Aorta (tissue), 5 donors: ENCODE results near the gene BNC2. TPM values are rescaled to one million over a fixed set of nuclear protein-coding genes. Genes with fewer than 3 reads are reported as not detected.

ENCODE experiments used
- ATAC-seq: fragments of 200-7000 bp; cut with Tn5 transposase; one replicate; pipeline ENCODE4 v1.9.1; 2022; ENCODE audit warnings: moderate library complexity; ENCODE audit not compliant: low FRiP score
- DNase-seq, 2 donors: peaks; one replicate each; pipeline ENCODE4 v3.0.0-alpha.2; 2020
- H3K27ac ChIP-seq, 2 donors: one replicate each; pipeline ENCODE4 v1.5.1; 2013; ENCODE audit warnings: low read length in 2 of 2, mild to moderate bottlenecking in 2 of 2, moderate library complexity in 2 of 2, control low read depth in 1 of 2, inconsistent platforms in 1 of 2, low read depth in 1 of 2
- H3K27me3 ChIP-seq, 2 donors: one replicate each; pipeline ENCODE4 v1.6.1; 2013; ENCODE audit warnings: control low read depth in 1 of 2, low read length in 1 of 2, mild to moderate bottlenecking in 1 of 2, moderate library complexity in 1 of 2; ENCODE audit not compliant: insufficient read depth in 2 of 2, control insufficient read depth in 1 of 2
- H3K36me3 ChIP-seq, 2 donors: one replicate each; pipeline ENCODE4 v1.6.1; 2013; ENCODE audit warnings: control low read depth in 1 of 2, low read length in 1 of 2, mild to moderate bottlenecking in 1 of 2; ENCODE audit not compliant: insufficient read depth in 2 of 2, control insufficient read depth in 1 of 2
- H3K4me1 ChIP-seq, 2 donors: one replicate each; pipeline ENCODE4 v1.6.1; 2013; ENCODE audit warnings: low read length in 2 of 2, control low read depth in 1 of 2, mild to moderate bottlenecking in 1 of 2, moderate library complexity in 1 of 2; ENCODE audit not compliant: insufficient read depth in 2 of 2, control insufficient read depth in 1 of 2
- H3K4me3 ChIP-seq, 2 donors: one replicate each; pipeline ENCODE4 v1.5.1; 2013; ENCODE audit warnings: low read length in 2 of 2, control low read depth in 1 of 2, mild to moderate bottlenecking in 1 of 2
- H3K9me3 ChIP-seq: one replicate; pipeline ENCODE4 v1.6.1; 2013; ENCODE audit warnings: mild to moderate bottlenecking, low read length; ENCODE audit not compliant: control insufficient read depth
- WGBS, 2 donors: extraction: QIAGEN DNeasy Blood & Tissue Kit; methylation state at CpG; one replicate each; pipeline ENCODE4 v1.1.7; 2013; 5-methylcytosine and 5-hydroxymethylcytosine counted together
- intact Hi-C, 2 donors: fragments of 100-400 bp; cut with DNase I; formaldehyde crosslinking; loops; one replicate each; pipeline versions ENCODE4 v1.14.2 to v1.15.0; 2022
- polyA plus RNA-seq, 2 donors: library from polyadenylated mRNA; stranded (reverse); fragments of 200-250 nt; gene quantifications; one replicate each; pipeline ENCODE4 v1.2.3, GENCODE V29; 2013
- total RNA-seq, 2 donors: library from RNA; stranded (reverse); fragmentation: NEBNext Ultra II Directional; extraction: Animal tissue kit (Norgen Biotek cat#: 25700); gene quantifications; one replicate each; pipeline ENCODE4 v1.2.1, GENCODE V29; 2021
- donor health status: healthy with polysubstance abuse.
- donor health status: Bipolar disorder and iron deficiency.
- donor health status: DM: no; HTN: no; CAD: no.
- donor health status: DM: no; HTN: no; CAD: no.
- donor health status: DM: yes; HTN: yes; CAD: no.

BNC2 gene
- total and polyA plus RNA-seq, 4 donors: 0.36 to 69.0 (median 11.5) TPM

DNA sequence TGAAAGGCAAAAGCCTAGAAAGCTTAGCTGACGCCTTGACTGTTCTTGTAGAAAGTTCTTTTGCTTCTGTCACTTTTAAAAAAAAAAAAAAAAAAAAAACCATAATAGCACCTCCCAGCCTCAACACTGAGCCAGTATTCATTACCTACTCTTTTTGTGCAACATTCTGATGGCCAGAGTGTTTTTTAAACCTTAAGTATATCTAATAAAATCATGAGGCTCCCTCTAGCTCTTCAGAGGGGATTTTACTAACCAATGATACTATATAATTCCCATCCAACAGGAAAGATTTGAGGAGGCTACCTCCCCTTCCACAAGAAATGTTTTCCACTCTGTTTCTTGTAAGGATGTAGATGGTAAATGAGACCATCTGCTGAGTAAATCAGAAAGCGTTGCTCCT, 3.9 kb downstream of the BNC2 start:
- no peaks in the 10 kb centered on the region for H3K36me3 ChIP-seq
- intact Hi-C loops: no loop called here
- H3K4me3 ChIP-seq: no peak overlapping the region
- no peaks in the 10 kb centered on the region for H3K4me1 ChIP-seq
- H3K27me3 ChIP-seq: no peaks in the 10 kb centered on the region
- no peak for DNase-seq
- 75 to 83% methylated on average over 2 of the region's 2 CpGs for WGBS, 2 donors
- ATAC-seq: no peak
- no peaks in the 10 kb centered on the region for H3K9me3 ChIP-seq
- no peak overlapping the region for H3K27ac ChIP-seq

DNA sequence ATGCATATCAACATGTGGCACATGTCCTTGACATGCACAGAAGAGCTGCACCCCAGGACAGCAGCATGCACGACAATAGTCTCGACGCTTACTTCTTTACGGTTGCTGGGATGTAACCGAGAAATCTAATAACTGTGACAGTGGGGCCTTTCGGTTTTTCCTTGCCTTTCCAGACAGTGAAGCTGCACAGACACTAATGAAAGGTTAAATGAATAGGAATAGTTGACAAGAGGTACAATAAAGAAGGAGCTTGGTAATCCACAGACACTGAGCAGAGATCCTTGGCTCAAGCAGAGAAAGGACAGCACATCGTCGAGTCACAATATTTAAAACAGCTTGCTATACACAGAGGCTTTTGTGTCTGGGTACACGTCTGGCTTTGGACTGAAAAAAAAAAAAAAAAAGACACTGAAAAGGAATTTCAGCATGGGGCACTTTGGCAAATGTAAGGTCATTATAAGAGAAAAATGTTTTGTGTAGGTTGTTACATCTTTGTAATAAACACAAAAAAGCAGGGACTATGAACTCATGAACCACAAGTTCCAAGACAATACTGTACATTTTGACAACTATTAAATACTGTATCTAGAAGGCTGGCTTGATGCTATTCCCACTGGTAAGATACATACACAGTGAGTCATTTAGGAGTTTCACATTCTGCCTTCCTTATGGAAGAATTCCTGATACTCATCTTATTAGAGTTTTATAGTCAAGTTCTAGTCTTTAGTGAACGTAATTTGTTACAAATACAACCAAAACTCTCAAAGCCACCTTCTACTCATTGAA, 5.6 kb downstream of the BNC2 start:
- 83 to 86% methylated on average over 10 of the region's 10 CpGs for WGBS, 2 donors
- H3K36me3 ChIP-seq: no peaks in the 10 kb centered on the region
- ATAC-seq (no peak), DNase-seq (no peak)
- no peak overlapping the region for H3K4me3 ChIP-seq
- intact Hi-C loops: no loop called here
- no peak overlapping the region for H3K27ac ChIP-seq
- no peaks in the 10 kb centered on the region for H3K4me1 ChIP-seq
- no peaks in the 10 kb centered on the region for H3K27me3 ChIP-seq
- no peaks in the 10 kb centered on the region for H3K9me3 ChIP-seq

DNA sequence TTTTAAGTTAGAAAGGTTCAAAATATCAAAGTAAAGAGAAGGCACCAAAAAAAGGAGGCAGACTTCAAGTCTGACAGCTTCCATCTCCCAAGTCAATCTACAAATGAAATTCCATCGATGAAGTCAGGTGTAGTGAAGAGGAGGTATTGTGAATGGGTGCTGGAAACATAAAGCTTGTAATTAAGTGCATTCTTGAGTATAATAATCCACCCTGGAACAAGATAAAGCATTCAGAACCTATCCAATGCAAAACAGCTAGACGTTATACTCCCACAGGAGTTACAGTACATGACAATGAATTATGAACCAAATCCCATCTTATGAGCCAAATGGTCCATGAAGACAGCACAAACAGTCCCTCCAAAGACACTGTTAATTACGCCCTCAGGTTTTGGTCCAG, 22.3 kb downstream of the BNC2 start:
- WGBS, 2 donors: 88 to 90% methylated on average over 3 of the region's 3 CpGs
- Histone ChIP-seq H3K36me3 (no peaks in the 10 kb centered on the region), H3K27me3 (no peaks in the 10 kb centered on the region), H3K9me3 (no peaks in the 10 kb centered on the region), H3K4me3 (no peak overlapping the region), H3K4me1 (no peaks in the 10 kb centered on the region), H3K27ac (no peak overlapping the region)
- ATAC-seq (no peak), DNase-seq (no peak)
- intact Hi-C loops: no loop called here

DNA sequence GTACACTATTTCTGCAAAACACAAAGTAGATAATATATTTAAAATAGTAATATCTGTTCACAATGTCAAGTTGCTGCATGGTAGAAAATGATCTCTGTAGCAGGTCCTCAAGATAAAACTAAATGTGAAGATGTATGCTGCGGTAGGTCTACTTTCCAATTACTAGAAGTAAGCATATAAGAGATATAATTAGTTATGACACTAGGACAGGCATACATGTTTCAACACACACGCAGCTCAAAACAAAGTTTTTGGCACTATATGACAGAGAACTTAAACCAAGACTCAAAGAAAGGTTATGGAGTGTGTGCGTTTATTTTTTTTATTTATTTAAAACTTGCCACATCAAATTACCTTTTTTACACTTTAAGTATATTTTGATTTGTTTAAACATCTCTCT, 23.5 kb downstream of the BNC2 start:
- no peak overlapping the region for H3K4me3 ChIP-seq
- DNase-seq (no peak), ATAC-seq (no peak)
- no peaks in the 10 kb centered on the region for H3K4me1 ChIP-seq
- H3K9me3 ChIP-seq: no peaks in the 10 kb centered on the region
- H3K36me3 ChIP-seq: no peaks in the 10 kb centered on the region
- H3K27ac ChIP-seq: no peak overlapping the region
- no peaks in the 10 kb centered on the region for H3K27me3 ChIP-seq
- intact Hi-C loops: no loop called here
- 64 to 96% methylated on average over 2 to 3 of the region's 3 CpGs for WGBS, 2 donors

- intact Hi-C loops: no loop called here
- WGBS, 2 donors: 86 to 92% methylated on average over 6 of the region's 6 CpGs
- ATAC-seq: no peak
These were observed 24.1 kb downstream of the BNC2 start for GRCh38 chr9:16846367-16846766.

GRCh38 chr9:16834817-16835216, 35.7 kb downstream of the BNC2 start:
- 92 to 93% methylated on average over 5 of the region's 5 CpGs for WGBS, 2 donors
- Histone ChIP-seq H3K4me1 (no peaks in the 10 kb centered on the region), H3K4me3 (no peak overlapping the region), H3K9me3 (no peaks in the 10 kb centered on the region), H3K27me3 (no peaks in the 10 kb centered on the region), H3K36me3 (no peaks in the 10 kb centered on the region), H3K27ac (no peak overlapping the region)
- intact Hi-C loops: no loop called here
- no peak for ATAC-seq
- DNase-seq: no peak

More at GRCh38 chr9:16846367-16846766, 24.1 kb downstream of the BNC2 start:
- Histone ChIP-seq H3K27ac (no peak overlapping the region), H3K4me1 (no peaks in the 10 kb centered on the region), H3K4me3 (no peak overlapping the region), H3K27me3 (no peaks in the 10 kb centered on the region), H3K9me3 (no peaks in the 10 kb centered on the region), H3K36me3 (no peaks in the 10 kb centered on the region)
- DNase-seq: no peak

DNA sequence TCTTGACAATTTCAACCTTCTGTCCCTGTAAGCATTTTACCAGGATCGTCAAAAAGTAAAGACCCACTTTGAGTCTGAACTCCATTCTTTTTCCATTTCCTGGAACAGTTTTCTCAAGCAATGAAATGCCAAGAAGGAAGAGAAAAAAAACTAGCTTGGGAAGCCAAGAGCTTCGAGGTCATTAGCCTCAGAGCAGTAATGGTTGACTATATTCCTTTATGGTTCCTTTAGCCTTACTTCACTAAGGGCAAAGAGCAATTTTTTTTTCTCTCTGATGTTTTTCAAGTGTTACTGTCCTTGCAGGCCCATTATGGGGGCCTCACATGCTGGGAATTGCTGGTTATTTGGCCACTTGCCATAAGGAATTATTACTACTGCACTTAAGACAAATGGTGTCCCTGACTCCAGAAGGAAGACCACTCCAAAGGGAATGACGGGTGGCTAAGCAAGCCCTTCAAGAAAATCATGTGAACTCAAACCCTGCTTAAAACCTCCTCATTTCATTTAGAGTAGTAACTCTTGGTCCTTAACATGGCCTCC, 37.1 kb downstream of the BNC2 start:
- DNase-seq (no peak), ATAC-seq (no peak)
- no peaks in the 10 kb centered on the region for H3K9me3 ChIP-seq
- no peaks in the 10 kb centered on the region for H3K27me3 ChIP-seq
- no peaks in the 10 kb centered on the region for H3K4me1 ChIP-seq
- WGBS, 2 donors: 60 to 61% methylated on average over 3 of the region's 3 CpGs
- H3K4me3 ChIP-seq: no peak overlapping the region
- intact Hi-C loops: no loop called here
- no peak overlapping the region for H3K27ac ChIP-seq
- no peaks in the 10 kb centered on the region for H3K36me3 ChIP-seq

DNA sequence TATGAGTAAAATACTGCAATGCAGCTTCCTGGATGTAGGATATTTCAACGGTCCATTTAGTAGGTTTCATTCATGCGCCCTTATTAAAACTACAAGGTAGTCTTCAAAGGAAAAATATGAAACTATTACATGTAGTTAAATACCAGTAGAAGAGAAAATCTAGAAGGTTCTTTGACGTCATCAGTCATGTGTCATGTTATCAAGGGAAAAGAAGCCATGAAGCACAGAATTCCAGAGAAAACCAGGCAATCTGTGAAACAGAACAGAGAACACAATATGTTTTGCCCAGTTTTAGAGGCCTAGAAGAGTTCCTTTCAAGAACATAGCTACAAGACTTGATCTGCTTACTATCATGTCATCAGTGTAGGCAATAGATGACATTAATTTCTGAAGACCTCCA, 38.4 kb downstream of the BNC2 start:
- Histone ChIP-seq H3K27ac (no peak overlapping the region), H3K4me1 (no peaks in the 10 kb centered on the region), H3K36me3 (no peaks in the 10 kb centered on the region), H3K4me3 (no peak overlapping the region), H3K9me3 (no peaks in the 10 kb centered on the region), H3K27me3 (no peaks in the 10 kb centered on the region)
- DNase-seq (no peak), ATAC-seq (no peak)
- intact Hi-C loops: no loop called here
- WGBS, 2 donors: 94 to 96% methylated on average over 3 of the region's 3 CpGs

DNA sequence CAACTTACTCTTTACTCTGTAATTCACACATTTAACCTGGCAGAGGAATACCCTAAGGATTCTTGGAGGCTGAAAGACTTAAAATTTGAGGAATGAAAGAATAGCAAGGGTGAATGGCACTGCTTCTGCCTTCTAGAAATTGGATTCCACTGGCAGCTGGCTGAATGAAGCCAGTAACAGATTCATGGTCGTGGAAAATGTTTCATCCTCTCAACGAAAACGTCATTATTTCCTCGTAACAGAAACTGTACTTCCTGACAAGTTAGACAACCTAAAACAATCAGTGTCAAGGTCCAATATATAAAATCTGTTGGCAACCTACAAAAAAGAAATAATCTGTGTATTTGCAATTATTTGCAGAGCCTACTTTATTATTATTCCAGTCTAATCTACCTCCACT, 39.7 kb downstream of the BNC2 start:
- H3K27ac ChIP-seq: no peak overlapping the region
- no peaks in the 10 kb centered on the region for H3K4me1 ChIP-seq
- 67 to 82% methylated on average over 4 of the region's 4 CpGs for WGBS, 2 donors
- H3K4me3 ChIP-seq: no peak overlapping the region
- no peaks in the 10 kb centered on the region for H3K27me3 ChIP-seq
- no peaks in the 10 kb centered on the region for H3K36me3 ChIP-seq
- ATAC-seq: no peak
- intact Hi-C loops: no loop called here
- no peak for DNase-seq
- H3K9me3 ChIP-seq: no peaks in the 10 kb centered on the region
